SK-N-MC (cell line): Measurements from ENCODE around the gene BCL2L1.

ENCODE experiments used
- EZH2 ChIP-seq: fragments of 200-600 bp; sonication (generic); IDR thresholded peaks from one replicate; pipeline ENCODE4 v1.6.1; 2017; ENCODE audit warnings: antibody characterized with exemption
- POLR2AphosphoS5 ChIP-seq: IDR thresholded peaks from 2 replicates; pipeline ENCODE4 v1.6.1; 2012; ENCODE audit warnings: mild to moderate bottlenecking, low read depth, low read length, borderline replicate concordance

GRCh38 chr20:31758521-31758920 lies 35.9 kb upstream of the BCL2L1 start:
- TF ChIP-seq EZH2 (no peak), POLR2AphosphoS5 (no peak)
